HL-60 (cell line): ENCODE results near the gene AQP12B.

Source experiments
- DNase-seq, 2 experiments: peaks; one replicate each; pipeline ENCODE4 v3.0.0-alpha.2; 2010 to 2020; ENCODE audit warnings: low read depth in 1 of 2, low spot score in 1 of 2
- H3K27ac ChIP-seq: fragments of 250-450 bp; sonication (Bioruptor Pico); replicated peaks from 2 replicates; pipeline ENCODE4 v1.5.1; 2020; ENCODE audit warnings: mild to moderate bottlenecking, moderate library complexity
- H3K27me3 ChIP-seq: fragments of 250-450 bp; sonication (Bioruptor Pico); 2 replicates; pipeline ENCODE4 v1.5.1; 2021; ENCODE audit warnings: mild to moderate bottlenecking, moderate library complexity; ENCODE audit not compliant: insufficient read depth, poor library complexity, severe bottlenecking
- H3K4me3 ChIP-seq: replicated peaks from 2 replicates; pipeline ENCODE4 v1.5.1; 2011; ENCODE audit warnings: mild to moderate bottlenecking, control low read depth, low read length; ENCODE audit not compliant: insufficient read depth
- GABPA ChIP-seq: IDR thresholded peaks from 2 replicates; pipeline ENCODE4 v1.6.1; 2012; ENCODE audit warnings: low read depth
- POLR2AphosphoS5 ChIP-seq: IDR thresholded peaks from 2 replicates; pipeline ENCODE4 v1.6.1; 2012; ENCODE audit warnings: low read depth
- SPI1 ChIP-seq: IDR thresholded peaks from 2 replicates; pipeline ENCODE4 v1.6.1; 2012; ENCODE audit warnings: low read depth, mild to moderate bottlenecking, borderline replicate concordance
- TF ChIP-seq, protein P1 (sequence below): IDR thresholded peaks from 2 replicates; pipeline ENCODE4 v1.6.1; 2012; ENCODE audit warnings: low read depth; ENCODE audit not compliant: insufficient replicate concordance
- TF ChIP-seq, protein P2 (sequence below): IDR thresholded peaks from one replicate; pipeline ENCODE4 v1.5.1; 2011; ENCODE audit warnings: low read length, control low read depth, inconsistent platforms; ENCODE audit not compliant: insufficient read depth

AQP12B gene

DNA sequence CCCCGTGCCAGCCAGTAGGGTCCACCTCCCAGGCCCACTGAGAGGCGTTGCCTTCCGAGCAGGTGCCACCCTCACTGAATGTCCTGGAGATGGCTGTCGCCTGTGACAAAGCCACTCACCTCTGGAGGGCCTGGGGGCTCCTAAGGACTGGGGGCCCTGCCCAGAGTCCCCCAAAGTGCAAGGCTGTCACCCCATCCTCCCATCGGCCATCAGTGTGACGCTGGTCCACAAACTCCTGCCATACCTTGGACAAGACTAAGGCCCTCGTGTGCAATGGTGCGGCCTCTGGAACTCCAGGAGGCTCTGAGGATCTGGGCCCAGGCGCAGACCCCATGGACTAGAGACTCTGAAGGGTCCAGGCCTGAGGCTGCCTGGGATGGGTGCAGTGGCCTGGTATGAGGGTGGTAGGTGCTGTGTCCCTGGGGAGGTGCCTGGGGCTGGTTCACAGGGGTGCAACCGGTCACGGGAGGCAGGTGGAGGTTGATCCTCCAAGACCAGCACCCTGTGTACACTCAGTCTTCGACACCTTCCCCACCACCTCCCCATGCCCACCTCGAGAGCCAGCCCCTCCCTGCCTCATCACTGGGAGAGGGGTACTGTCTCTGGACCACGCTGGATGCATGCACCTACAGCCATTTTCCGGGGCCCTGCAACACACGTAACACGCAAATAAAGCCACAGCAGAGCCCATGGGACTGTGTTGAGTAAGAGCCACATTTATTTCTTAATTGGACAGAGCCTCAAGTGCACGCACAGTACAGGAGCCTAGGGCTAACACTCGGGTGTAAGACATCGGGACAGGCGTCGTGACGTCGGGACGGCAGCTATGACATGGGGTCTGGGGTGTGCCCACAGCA, 30.6 kb upstream of the AQP12B start:
- no peaks in the 10 kb centered on the region for H3K27me3 ChIP-seq
- TF ChIP-seq GABPA = no peak
- no peak for DNase-seq
- no peak overlapping the region for H3K4me3 ChIP-seq
- H3K27ac ChIP-seq = no peak overlapping the region

DNA sequence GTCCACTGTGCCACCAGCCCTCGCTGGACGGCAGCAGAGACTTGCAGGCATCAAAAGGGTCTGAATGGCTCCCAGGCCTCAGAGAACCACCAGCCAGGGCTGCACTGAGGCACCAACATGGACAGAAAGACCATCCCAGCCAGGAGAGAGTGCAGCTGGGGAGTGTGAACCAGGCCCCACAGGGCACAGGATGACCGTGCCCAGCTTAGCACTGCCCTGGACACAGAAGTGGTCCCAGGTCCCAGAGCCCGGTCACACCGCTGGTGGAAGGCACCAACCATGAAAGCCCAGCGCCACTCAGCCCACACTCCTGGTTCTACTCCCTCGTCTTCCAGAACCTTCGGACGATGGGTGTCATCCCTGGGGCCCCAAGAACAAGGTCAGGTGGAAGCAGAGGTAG, 29.4 kb upstream of the AQP12B start:
- Histone ChIP-seq H3K27me3 (no peaks in the 10 kb centered on the region), H3K4me3 (no peak overlapping the region), H3K27ac (no peak overlapping the region)
- no peak for DNase-seq
- TF ChIP-seq POLR2AphosphoS5 = no peak
- TF ChIP-seq GABPA = no peak
- TF ChIP-seq, protein P1, sequence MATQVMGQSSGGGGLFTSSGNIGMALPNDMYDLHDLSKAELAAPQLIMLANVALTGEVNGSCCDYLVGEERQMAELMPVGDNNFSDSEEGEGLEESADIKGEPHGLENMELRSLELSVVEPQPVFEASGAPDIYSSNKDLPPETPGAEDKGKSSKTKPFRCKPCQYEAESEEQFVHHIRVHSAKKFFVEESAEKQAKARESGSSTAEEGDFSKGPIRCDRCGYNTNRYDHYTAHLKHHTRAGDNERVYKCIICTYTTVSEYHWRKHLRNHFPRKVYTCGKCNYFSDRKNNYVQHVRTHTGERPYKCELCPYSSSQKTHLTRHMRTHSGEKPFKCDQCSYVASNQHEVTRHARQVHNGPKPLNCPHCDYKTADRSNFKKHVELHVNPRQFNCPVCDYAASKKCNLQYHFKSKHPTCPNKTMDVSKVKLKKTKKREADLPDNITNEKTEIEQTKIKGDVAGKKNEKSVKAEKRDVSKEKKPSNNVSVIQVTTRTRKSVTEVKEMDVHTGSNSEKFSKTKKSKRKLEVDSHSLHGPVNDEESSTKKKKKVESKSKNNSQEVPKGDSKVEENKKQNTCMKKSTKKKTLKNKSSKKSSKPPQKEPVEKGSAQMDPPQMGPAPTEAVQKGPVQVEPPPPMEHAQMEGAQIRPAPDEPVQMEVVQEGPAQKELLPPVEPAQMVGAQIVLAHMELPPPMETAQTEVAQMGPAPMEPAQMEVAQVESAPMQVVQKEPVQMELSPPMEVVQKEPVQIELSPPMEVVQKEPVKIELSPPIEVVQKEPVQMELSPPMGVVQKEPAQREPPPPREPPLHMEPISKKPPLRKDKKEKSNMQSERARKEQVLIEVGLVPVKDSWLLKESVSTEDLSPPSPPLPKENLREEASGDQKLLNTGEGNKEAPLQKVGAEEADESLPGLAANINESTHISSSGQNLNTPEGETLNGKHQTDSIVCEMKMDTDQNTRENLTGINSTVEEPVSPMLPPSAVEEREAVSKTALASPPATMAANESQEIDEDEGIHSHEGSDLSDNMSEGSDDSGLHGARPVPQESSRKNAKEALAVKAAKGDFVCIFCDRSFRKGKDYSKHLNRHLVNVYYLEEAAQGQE = no peak
- TF ChIP-seq, protein P2, sequence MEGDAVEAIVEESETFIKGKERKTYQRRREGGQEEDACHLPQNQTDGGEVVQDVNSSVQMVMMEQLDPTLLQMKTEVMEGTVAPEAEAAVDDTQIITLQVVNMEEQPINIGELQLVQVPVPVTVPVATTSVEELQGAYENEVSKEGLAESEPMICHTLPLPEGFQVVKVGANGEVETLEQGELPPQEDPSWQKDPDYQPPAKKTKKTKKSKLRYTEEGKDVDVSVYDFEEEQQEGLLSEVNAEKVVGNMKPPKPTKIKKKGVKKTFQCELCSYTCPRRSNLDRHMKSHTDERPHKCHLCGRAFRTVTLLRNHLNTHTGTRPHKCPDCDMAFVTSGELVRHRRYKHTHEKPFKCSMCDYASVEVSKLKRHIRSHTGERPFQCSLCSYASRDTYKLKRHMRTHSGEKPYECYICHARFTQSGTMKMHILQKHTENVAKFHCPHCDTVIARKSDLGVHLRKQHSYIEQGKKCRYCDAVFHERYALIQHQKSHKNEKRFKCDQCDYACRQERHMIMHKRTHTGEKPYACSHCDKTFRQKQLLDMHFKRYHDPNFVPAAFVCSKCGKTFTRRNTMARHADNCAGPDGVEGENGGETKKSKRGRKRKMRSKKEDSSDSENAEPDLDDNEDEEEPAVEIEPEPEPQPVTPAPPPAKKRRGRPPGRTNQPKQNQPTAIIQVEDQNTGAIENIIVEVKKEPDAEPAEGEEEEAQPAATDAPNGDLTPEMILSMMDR = no peak
- no peak for TF ChIP-seq SPI1

GRCh38 chr2:240711701-240712100, 29.0 kb upstream of the AQP12B start:
- no peak for DNase-seq
- TF ChIP-seq, protein P1 = no peak
- TF ChIP-seq SPI1 = no peak
- TF ChIP-seq, protein P2 = no peak
- TF ChIP-seq POLR2AphosphoS5 = no peak
- no peak for TF ChIP-seq GABPA
- H3K27ac ChIP-seq = no peak overlapping the region
- no peak overlapping the region for H3K4me3 ChIP-seq
- H3K27me3 ChIP-seq = no peaks in the 10 kb centered on the region

GRCh38 chr2:240711296-240711695, 28.6 kb upstream of the AQP12B start:
- DNase-seq = no peak
- no peak overlapping the region for H3K27ac ChIP-seq
- H3K4me3 ChIP-seq = no peak overlapping the region
- TF ChIP-seq SPI1 = no peak
- no peak for TF ChIP-seq POLR2AphosphoS5
- TF ChIP-seq GABPA = no peak
- TF ChIP-seq, protein P2 = no peak
- TF ChIP-seq, protein P1 = no peak
- H3K27me3 ChIP-seq = no peaks in the 10 kb centered on the region
